WTC11 (cell line): ENCODE data around the gene HMGXB3. TPM values are rescaled to one million over a fixed set of nuclear protein-coding genes. Genes with fewer than 3 reads are reported as not detected.

Source experiments
- ATAC-seq: fragments of 200-7000 bp; cut with Tn5 transposase; 2 replicates; pipeline ENCODE4 v1.10.0; 2021; ENCODE audit warnings: mild to moderate bottlenecking, moderate library complexity
- CTCF ChIA-PET: fragments of 300-600 bp; sonication (Branson Sonifier 250); formaldehyde crosslinking; loops from one replicate; lab custom pipeline; 2021; ENCODE audit warnings: antibody characterized with exemption; lab: Charles Lee
- POLR2A ChIA-PET: fragments of 350-600 bp; sonication (Branson Sonifier 250); formaldehyde crosslinking; loops from one replicate; lab custom pipeline; 2021; ENCODE audit warnings: antibody characterized with exemption; lab: Charles Lee
- DNase-seq: peaks from one replicate; pipeline ENCODE4 v3.0.0; 2021; ENCODE audit warnings: low spot score
- H3K27ac Mint-ChIP-seq: 2 replicates; pipeline ENCODE4 v1.8.0; 2021; ENCODE audit warnings: mixed read lengths
- H3K27me3 Mint-ChIP-seq: 2 replicates; pipeline ENCODE4 v1.8.0; 2021; ENCODE audit warnings: low read depth, mild to moderate bottlenecking, moderate library complexity, mixed read lengths
- H3K36me3 Mint-ChIP-seq: 2 replicates; pipeline ENCODE4 v1.8.0; 2021; ENCODE audit warnings: mixed read lengths
- H3K4me1 Mint-ChIP-seq: 2 replicates; pipeline ENCODE4 v1.8.0; 2022; ENCODE audit warnings: mixed read lengths
- H3K4me3 Mint-ChIP-seq: 2 replicates; pipeline ENCODE4 v1.8.0; 2021; ENCODE audit warnings: mild to moderate bottlenecking, moderate library complexity, mixed read lengths
- H3K9me3 Mint-ChIP-seq: 2 replicates; pipeline ENCODE4 v1.8.0; 2021; ENCODE audit warnings: mixed read lengths
- ATF1 ChIP-seq: sonication (generic); formaldehyde crosslinking; IDR thresholded peaks from 2 replicates; pipeline ENCODE4 v1.8.1; 2023; ENCODE audit warnings: mild to moderate bottlenecking, moderate library complexity, missing genetic modification reagents
- EMX1 ChIP-seq: fragments of 250-450 bp; sonication (Bioruptor Pico); IDR thresholded peaks from 2 replicates; pipeline ENCODE4 v1.8.0; 2021; ENCODE audit warnings: mild to moderate bottlenecking
- ESRRA ChIP-seq: sonication (generic); formaldehyde crosslinking; IDR thresholded peaks from 2 replicates; pipeline ENCODE4 v1.8.1; 2022; ENCODE audit warnings: mild to moderate bottlenecking, missing genetic modification reagents, borderline replicate concordance
- ETV6 ChIP-seq: sonication (generic); formaldehyde crosslinking; IDR thresholded peaks from 2 replicates; pipeline ENCODE4 v1.8.1; 2022; ENCODE audit warnings: mild to moderate bottlenecking, missing genetic modification reagents
- GRHL2 ChIP-seq: fragments of 250-450 bp; sonication (Bioruptor Pico); IDR thresholded peaks from 2 replicates; pipeline ENCODE4 v1.8.0; 2022; ENCODE audit warnings: mild to moderate bottlenecking, moderate library complexity; ENCODE audit not compliant: insufficient replicate concordance, severe bottlenecking
- RELA ChIP-seq: sonication (generic); formaldehyde crosslinking; IDR thresholded peaks from 2 replicates; pipeline ENCODE4 v1.8.1; 2022; ENCODE audit warnings: missing genetic modification reagents, mild to moderate bottlenecking, borderline replicate concordance
- SMAD3 ChIP-seq: sonication (generic); formaldehyde crosslinking; IDR thresholded peaks from 2 replicates; pipeline ENCODE4 v1.8.0; 2022; ENCODE audit warnings: missing genetic modification reagents, mild to moderate bottlenecking, borderline replicate concordance
- SP1 ChIP-seq: sonication (generic); formaldehyde crosslinking; conservative IDR thresholded peaks from 2 replicates; pipeline ENCODE4 v1.8.1; 2022; ENCODE audit warnings: missing genetic modification reagents
- ZNF138 ChIP-seq: sonication (generic); formaldehyde crosslinking; conservative IDR thresholded peaks from 2 replicates; pipeline ENCODE4 v1.8.1; 2022; ENCODE audit warnings: mild to moderate bottlenecking, moderate library complexity, missing genetic modification reagents
- ZNF317 ChIP-seq: sonication (generic); formaldehyde crosslinking; IDR thresholded peaks from 2 replicates; pipeline ENCODE4 v1.8.1; 2023; ENCODE audit warnings: low read depth, mild to moderate bottlenecking, moderate library complexity, missing genetic modification reagents, borderline replicate concordance
- total RNA-seq: library from RNA; stranded (reverse); gene quantifications from 3 replicates; pipeline ENCODE4 v1.2.3, GENCODE V29; 2021
- TF ChIP-seq, protein P1 (sequence below): fragments of 250-450 bp; sonication (Bioruptor Pico); IDR thresholded peaks from 2 replicates; pipeline ENCODE4 v1.9.0; 2021; ENCODE audit warnings: mild to moderate bottlenecking
- TF ChIP-seq, protein P2 (sequence below): fragments of 250-450 bp; sonication (Bioruptor Pico); IDR thresholded peaks from 2 replicates; pipeline ENCODE4 v1.9.0; 2021; ENCODE audit warnings: mild to moderate bottlenecking
- TF ChIP-seq, protein P3 (sequence below): sonication (generic); formaldehyde crosslinking; IDR thresholded peaks from 2 replicates; pipeline ENCODE4 v1.8.1; 2023; ENCODE audit warnings: mild to moderate bottlenecking, missing genetic modification reagents
- TF ChIP-seq, protein P4 (sequence below): sonication (generic); formaldehyde crosslinking; IDR thresholded peaks from 2 replicates; pipeline ENCODE4 v1.8.0; 2023; ENCODE audit warnings: mild to moderate bottlenecking, missing genetic modification reagents
- TF ChIP-seq, protein P5 (sequence below): fragments of 200-600 bp; IDR thresholded peaks from 2 replicates; pipeline ENCODE4 v1.8.0; 2022; ENCODE audit warnings: antibody characterized with exemption

Gene HMGXB3
- total RNA-seq, 1 experiment from 2014 or later, result 31.6 TPM

DNA sequence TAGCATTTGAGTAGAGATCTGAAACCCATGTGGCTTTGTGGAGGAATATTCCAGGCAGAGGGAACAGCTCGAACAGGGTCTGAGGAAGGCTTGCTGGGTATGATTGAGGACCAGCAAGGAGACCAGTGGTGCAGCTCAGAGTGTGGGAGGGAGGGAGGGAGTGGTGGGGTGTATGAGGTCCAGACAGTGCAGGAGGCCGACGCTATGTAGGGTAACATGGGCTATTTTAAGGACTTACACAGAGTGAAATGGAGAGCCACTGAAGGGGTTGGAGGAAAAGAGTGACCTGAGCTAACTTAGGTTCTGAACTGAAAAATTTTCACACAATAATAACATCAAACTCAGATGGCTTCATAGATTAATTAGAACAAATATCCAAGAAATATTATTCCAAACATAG lies 41.9 kb downstream of the HMGXB3 start (continued):
- TF ChIP-seq GRHL2 (CRISPR knock-in tag) (no peak), EMX1 (CRISPR knock-in tag) (no peak), SP1 (no peak), ZNF138 (CRISPR knock-in tag) (no peak)

DNA sequence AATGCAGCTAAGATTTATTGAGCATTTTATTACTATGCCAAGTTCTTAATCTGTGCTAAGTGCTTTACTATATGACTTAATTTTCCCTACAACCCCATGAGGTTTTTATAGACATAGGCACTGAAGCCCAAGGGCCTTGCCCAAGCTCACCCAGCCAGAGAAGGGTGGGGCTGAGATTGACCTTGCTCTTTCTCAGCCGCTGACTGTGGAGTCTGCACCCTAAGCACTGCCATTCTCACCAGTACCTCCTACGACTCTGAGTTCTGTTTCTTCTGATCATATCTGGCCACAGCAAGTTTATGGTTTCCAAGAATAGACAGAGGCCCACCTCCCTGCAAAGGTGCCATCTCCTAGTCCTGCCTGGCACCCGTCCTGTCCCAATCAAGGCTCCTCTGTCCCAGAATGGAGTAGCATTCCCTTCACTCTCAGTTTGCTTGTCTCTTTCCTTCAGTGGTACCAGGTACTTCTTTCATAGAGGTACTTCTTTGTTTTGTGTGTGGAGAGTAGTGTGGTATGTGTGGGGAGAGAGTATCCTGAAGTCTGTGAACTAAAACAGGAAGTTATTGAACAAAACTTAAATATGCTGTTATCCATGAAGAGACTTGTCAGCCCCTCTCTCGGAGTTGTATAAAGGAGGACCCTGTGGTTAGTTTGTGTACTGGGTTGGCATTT lies 43.3 kb downstream of the HMGXB3 start:
- TF ChIP-seq, protein P1, sequence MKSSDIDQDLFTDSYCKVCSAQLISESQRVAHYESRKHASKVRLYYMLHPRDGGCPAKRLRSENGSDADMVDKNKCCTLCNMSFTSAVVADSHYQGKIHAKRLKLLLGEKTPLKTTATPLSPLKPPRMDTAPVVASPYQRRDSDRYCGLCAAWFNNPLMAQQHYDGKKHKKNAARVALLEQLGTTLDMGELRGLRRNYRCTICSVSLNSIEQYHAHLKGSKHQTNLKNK (CRISPR knock-in tag), result no peak
- TF ChIP-seq, protein P2, sequence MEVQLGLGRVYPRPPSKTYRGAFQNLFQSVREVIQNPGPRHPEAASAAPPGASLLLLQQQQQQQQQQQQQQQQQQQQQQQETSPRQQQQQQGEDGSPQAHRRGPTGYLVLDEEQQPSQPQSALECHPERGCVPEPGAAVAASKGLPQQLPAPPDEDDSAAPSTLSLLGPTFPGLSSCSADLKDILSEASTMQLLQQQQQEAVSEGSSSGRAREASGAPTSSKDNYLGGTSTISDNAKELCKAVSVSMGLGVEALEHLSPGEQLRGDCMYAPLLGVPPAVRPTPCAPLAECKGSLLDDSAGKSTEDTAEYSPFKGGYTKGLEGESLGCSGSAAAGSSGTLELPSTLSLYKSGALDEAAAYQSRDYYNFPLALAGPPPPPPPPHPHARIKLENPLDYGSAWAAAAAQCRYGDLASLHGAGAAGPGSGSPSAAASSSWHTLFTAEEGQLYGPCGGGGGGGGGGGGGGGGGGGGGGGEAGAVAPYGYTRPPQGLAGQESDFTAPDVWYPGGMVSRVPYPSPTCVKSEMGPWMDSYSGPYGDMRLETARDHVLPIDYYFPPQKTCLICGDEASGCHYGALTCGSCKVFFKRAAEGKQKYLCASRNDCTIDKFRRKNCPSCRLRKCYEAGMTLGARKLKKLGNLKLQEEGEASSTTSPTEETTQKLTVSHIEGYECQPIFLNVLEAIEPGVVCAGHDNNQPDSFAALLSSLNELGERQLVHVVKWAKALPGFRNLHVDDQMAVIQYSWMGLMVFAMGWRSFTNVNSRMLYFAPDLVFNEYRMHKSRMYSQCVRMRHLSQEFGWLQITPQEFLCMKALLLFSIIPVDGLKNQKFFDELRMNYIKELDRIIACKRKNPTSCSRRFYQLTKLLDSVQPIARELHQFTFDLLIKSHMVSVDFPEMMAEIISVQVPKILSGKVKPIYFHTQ (CRISPR knock-in tag), result no peak
- TF ChIP-seq, protein P3, sequence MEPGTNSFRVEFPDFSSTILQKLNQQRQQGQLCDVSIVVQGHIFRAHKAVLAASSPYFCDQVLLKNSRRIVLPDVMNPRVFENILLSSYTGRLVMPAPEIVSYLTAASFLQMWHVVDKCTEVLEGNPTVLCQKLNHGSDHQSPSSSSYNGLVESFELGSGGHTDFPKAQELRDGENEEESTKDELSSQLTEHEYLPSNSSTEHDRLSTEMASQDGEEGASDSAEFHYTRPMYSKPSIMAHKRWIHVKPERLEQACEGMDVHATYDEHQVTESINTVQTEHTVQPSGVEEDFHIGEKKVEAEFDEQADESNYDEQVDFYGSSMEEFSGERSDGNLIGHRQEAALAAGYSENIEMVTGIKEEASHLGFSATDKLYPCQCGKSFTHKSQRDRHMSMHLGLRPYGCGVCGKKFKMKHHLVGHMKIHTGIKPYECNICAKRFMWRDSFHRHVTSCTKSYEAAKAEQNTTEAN (CRISPR knock-in tag), result no peak
- TF ChIP-seq ESRRA (CRISPR knock-in tag), result no peak
- TF ChIP-seq ETV6, result no peak
- TF ChIP-seq, protein P4, sequence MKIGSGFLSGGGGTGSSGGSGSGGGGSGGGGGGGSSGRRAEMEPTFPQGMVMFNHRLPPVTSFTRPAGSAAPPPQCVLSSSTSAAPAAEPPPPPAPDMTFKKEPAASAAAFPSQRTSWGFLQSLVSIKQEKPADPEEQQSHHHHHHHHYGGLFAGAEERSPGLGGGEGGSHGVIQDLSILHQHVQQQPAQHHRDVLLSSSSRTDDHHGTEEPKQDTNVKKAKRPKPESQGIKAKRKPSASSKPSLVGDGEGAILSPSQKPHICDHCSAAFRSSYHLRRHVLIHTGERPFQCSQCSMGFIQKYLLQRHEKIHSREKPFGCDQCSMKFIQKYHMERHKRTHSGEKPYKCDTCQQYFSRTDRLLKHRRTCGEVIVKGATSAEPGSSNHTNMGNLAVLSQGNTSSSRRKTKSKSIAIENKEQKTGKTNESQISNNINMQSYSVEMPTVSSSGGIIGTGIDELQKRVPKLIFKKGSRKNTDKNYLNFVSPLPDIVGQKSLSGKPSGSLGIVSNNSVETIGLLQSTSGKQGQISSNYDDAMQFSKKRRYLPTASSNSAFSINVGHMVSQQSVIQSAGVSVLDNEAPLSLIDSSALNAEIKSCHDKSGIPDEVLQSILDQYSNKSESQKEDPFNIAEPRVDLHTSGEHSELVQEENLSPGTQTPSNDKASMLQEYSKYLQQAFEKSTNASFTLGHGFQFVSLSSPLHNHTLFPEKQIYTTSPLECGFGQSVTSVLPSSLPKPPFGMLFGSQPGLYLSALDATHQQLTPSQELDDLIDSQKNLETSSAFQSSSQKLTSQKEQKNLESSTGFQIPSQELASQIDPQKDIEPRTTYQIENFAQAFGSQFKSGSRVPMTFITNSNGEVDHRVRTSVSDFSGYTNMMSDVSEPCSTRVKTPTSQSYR (CRISPR knock-in tag), result no peak
- TF ChIP-seq ZNF317 (CRISPR knock-in tag), result no peak
- TF ChIP-seq RELA (CRISPR knock-in tag), result no peak
- no peaks in the 10 kb centered on the region for H3K27me3 Mint-ChIP-seq
- H3K27ac Mint-ChIP-seq, result peak overlapping the region; percentile 13; the same call in 1 of the 2 replicates
- ChIA-PET POLR2A (no interaction called here), CTCF (no interaction called here)
- peaks cover 5% of the 10 kb centered on the region for H3K4me1 Mint-ChIP-seq
- DNase-seq (no peak), ATAC-seq (no peak)
- no peak overlapping the region for H3K4me3 Mint-ChIP-seq
- H3K9me3 Mint-ChIP-seq, result no peaks in the 10 kb centered on the region
- peaks cover 67% of the 10 kb centered on the region for H3K36me3 Mint-ChIP-seq

DNA sequence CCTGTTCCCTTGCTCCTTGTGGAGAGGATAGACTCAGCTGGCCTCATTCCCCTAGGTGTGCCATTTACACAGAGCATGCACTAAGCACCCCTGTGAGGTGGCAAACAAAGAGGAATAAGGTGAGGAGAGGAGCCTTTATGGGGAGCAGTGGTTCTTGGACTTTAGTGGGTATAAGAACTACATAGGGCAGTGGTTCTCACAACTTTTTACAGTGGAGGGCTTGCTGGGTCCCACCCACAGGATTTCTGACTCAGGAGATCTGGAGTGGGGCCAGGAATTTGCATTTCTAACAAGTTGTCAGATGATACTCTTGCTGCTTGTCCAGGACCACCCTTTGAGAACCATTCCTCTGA lies 43.8 kb downstream of the HMGXB3 start:
- TF ChIP-seq SMAD3 (CRISPR knock-in tag) (no peak), RELA (CRISPR knock-in tag) (no peak), ATF1 (CRISPR knock-in tag) (no peak), EMX1 (CRISPR knock-in tag) (no peak)
- TF ChIP-seq, protein P5, sequence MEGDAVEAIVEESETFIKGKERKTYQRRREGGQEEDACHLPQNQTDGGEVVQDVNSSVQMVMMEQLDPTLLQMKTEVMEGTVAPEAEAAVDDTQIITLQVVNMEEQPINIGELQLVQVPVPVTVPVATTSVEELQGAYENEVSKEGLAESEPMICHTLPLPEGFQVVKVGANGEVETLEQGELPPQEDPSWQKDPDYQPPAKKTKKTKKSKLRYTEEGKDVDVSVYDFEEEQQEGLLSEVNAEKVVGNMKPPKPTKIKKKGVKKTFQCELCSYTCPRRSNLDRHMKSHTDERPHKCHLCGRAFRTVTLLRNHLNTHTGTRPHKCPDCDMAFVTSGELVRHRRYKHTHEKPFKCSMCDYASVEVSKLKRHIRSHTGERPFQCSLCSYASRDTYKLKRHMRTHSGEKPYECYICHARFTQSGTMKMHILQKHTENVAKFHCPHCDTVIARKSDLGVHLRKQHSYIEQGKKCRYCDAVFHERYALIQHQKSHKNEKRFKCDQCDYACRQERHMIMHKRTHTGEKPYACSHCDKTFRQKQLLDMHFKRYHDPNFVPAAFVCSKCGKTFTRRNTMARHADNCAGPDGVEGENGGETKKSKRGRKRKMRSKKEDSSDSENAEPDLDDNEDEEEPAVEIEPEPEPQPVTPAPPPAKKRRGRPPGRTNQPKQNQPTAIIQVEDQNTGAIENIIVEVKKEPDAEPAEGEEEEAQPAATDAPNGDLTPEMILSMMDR, result no peak
- Mint-ChIP-seq H3K27ac (no peak overlapping the region), H3K4me3 (no peak overlapping the region), H3K9me3 (no peaks in the 10 kb centered on the region), H3K4me1 (peaks cover 5% of the 10 kb centered on the region), H3K27me3 (no peaks in the 10 kb centered on the region), H3K36me3 (peaks cover 72% of the 10 kb centered on the region)
- CTCF ChIA-PET, result no interaction called here
- DNase-seq (no peak), ATAC-seq (no peak)
- POLR2A ChIA-PET, result no interaction called here
